ENCODE data around the gene NDUFAF5.

NDUFAF5 gene

DNA sequence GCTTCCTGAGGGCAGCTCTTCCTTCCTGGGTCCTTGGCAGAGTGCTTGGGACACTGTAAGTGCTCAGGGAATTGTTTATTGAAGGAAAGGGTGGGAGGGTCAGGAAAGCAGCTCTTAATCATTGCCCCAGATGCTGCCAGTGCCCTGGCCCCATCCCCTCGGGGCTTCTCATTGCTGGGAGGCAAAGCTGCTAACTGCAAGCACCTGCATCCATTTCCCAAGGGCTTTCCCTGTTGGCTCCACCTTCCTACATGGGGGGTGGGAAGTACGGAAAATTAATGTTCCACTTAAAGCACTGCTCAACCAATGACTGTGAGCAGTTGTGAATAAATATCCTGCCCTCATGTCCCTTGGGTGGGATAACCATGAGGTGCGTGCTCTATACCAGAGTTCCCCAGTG lies 56.4 kb downstream of the NDUFAF5 start:
- Histone ChIP-seq H3K36me3 (ENCODE audit: control insufficient read depth in 1 of 2, insufficient read depth in 2 of 2, low read length in 2 of 2) (no peaks in the 10 kb centered on the region), H3K4me1 (ENCODE audit: control insufficient read depth in 1 of 2, insufficient read depth in 2 of 2, low read length in 2 of 2) (no peaks in the 10 kb centered on the region), H3K9ac (ENCODE audit: low read depth in 1 of 2, low read length in 2 of 2) (no peak overlapping the region), H3K4me3 (ENCODE audit: low read depth in 1 of 2, low read length in 2 of 2) (no peak overlapping the region), H3K27me3 (ENCODE audit: control insufficient read depth in 1 of 2, insufficient read depth in 2 of 2, low read length in 2 of 2) (no peaks in the 10 kb centered on the region), H3K27ac (ENCODE audit: low read depth, low read length) (no peak overlapping the region), H3K9me3 (ENCODE audit: control insufficient read depth in 1 of 2, low read length in 2 of 2) (no peaks in the 10 kb centered on the region)

DNA sequence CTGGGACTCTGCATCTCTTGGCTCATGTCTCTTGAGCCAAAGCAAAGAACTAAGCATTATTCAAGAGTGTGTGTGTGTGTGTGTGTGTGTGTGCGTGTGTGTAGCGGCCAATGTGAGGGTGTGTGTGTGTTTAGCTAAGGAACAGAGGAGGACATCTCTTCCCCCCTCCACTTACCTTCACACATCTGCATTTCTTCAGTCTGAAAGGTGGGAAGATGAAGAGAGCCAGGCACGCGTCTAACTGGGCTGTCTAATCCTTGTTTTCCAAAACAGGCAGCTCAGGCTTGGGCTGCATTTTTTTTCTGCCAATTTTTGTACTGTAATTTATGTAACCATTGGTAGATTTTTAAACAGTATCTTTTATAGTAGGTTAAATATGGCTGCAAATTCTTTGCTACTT lies 59.5 kb downstream of the NDUFAF5 start:
- Histone ChIP-seq H3K4me1 (ENCODE audit: control insufficient read depth in 1 of 2, insufficient read depth in 2 of 2, low read length in 2 of 2) (no peaks in the 10 kb centered on the region), H3K4me3 (ENCODE audit: low read depth in 1 of 2, low read length in 2 of 2) (no peak overlapping the region), H3K27ac (ENCODE audit: low read depth, low read length) (no peak overlapping the region), H3K9me3 (ENCODE audit: control insufficient read depth in 1 of 2, low read length in 2 of 2) (no peaks in the 10 kb centered on the region), H3K9ac (ENCODE audit: low read depth in 1 of 2, low read length in 2 of 2) (no peak overlapping the region), H3K27me3 (ENCODE audit: control insufficient read depth in 1 of 2, insufficient read depth in 2 of 2, low read length in 2 of 2) (no peaks in the 10 kb centered on the region), H3K36me3 (ENCODE audit: control insufficient read depth in 1 of 2, insufficient read depth in 2 of 2, low read length in 2 of 2) (no peaks in the 10 kb centered on the region)

DNA sequence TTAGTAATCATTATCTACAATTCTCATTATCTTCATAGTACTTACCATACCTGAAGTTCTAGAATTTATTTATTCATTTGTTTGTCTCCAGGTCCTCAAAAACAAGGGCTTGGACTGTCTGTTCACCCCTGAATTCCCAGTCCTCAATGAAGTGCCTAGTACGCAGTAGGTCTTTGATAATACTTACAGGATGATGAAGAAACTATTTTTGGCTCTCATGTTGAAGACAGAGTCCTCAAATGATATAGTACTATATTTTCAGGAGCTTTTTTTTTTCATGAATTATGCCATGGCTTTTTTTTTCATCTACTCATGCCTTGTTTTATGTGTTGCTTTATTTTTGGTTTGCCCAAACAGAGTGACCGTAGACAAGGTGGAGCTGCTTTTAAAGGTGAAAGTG lies 66.5 kb downstream of the NDUFAF5 start:
- no peaks in the 10 kb centered on the region for H3K27me3 ChIP-seq (ENCODE audit: control insufficient read depth in 1 of 2, insufficient read depth in 2 of 2, low read length in 2 of 2)
- H3K9me3 ChIP-seq (ENCODE audit: control insufficient read depth in 1 of 2, low read length in 2 of 2) = no peaks in the 10 kb centered on the region
- H3K36me3 ChIP-seq (ENCODE audit: control insufficient read depth in 1 of 2, insufficient read depth in 2 of 2, low read length in 2 of 2) = no peaks in the 10 kb centered on the region
- no peaks in the 10 kb centered on the region for H3K4me1 ChIP-seq (ENCODE audit: control insufficient read depth in 1 of 2, insufficient read depth in 2 of 2, low read length in 2 of 2)
- H3K27ac ChIP-seq (ENCODE audit: low read depth, low read length) = no peak overlapping the region
- no peak overlapping the region for H3K9ac ChIP-seq (ENCODE audit: low read depth in 1 of 2, low read length in 2 of 2)
- H3K4me3 ChIP-seq (ENCODE audit: low read depth in 1 of 2, low read length in 2 of 2) = no peak overlapping the region

DNA sequence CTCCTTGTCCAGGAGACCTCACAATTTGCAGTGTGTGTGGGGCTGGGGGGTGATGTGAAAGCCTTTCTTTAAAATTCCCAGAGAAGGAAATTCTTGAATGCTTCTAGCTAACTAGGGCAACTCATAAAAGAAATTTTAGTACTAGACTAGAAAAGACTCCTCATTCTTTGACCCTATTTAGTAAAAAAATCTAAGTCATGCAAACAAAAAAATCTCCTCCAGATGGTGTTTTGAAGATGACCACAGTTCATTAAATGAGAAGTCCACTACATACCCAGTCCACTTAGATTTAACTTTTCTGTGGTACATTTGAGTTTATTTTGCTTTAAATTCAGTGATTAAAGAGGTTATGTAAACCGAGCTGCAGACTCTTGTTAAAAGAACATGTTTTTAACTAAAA lies 67.5 kb downstream of the NDUFAF5 start:
- no peak overlapping the region for H3K4me3 ChIP-seq (ENCODE audit: low read depth in 1 of 2, low read length in 2 of 2)
- no peaks in the 10 kb centered on the region for H3K36me3 ChIP-seq (ENCODE audit: control insufficient read depth in 1 of 2, insufficient read depth in 2 of 2, low read length in 2 of 2)
- no peaks in the 10 kb centered on the region for H3K4me1 ChIP-seq (ENCODE audit: control insufficient read depth in 1 of 2, insufficient read depth in 2 of 2, low read length in 2 of 2)
- no peaks in the 10 kb centered on the region for H3K9me3 ChIP-seq (ENCODE audit: control insufficient read depth in 1 of 2, low read length in 2 of 2)
- no peak overlapping the region for H3K9ac ChIP-seq (ENCODE audit: low read depth in 1 of 2, low read length in 2 of 2)
- no peaks in the 10 kb centered on the region for H3K27me3 ChIP-seq (ENCODE audit: control insufficient read depth in 1 of 2, insufficient read depth in 2 of 2, low read length in 2 of 2)
- H3K27ac ChIP-seq (ENCODE audit: low read depth, low read length) = no peak overlapping the region

DNA sequence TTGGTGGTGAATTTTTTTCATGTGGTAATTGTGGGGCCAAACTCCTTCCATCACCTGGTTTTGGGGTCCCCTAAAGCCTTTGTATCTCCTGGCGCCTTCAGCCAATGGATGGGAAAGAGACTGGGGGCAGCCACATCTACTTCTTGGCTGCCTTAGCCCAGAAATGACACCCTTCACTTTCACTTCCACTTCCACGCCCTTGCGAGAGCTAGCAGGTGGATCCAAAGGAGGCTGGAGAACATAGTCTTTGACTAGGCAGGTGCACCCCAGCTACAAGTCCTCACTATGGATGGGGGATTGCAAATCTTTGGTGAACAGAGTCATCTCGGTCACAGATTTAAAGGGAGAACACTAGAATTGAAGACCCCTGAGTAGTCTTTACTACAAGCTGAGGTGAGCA lies 70.8 kb downstream of the NDUFAF5 start:
- H3K27ac ChIP-seq (ENCODE audit: low read depth, low read length) = no peak overlapping the region
- H3K4me1 ChIP-seq (ENCODE audit: control insufficient read depth in 1 of 2, insufficient read depth in 2 of 2, low read length in 2 of 2) = no peaks in the 10 kb centered on the region
- H3K9me3 ChIP-seq (ENCODE audit: control insufficient read depth in 1 of 2, low read length in 2 of 2) = no peaks in the 10 kb centered on the region
- no peak overlapping the region for H3K4me3 ChIP-seq (ENCODE audit: low read depth in 1 of 2, low read length in 2 of 2)
- no peaks in the 10 kb centered on the region for H3K36me3 ChIP-seq (ENCODE audit: control insufficient read depth in 1 of 2, insufficient read depth in 2 of 2, low read length in 2 of 2)
- no peak overlapping the region for H3K9ac ChIP-seq (ENCODE audit: low read depth in 1 of 2, low read length in 2 of 2)
- no peaks in the 10 kb centered on the region for H3K27me3 ChIP-seq (ENCODE audit: control insufficient read depth in 1 of 2, insufficient read depth in 2 of 2, low read length in 2 of 2)

DNA sequence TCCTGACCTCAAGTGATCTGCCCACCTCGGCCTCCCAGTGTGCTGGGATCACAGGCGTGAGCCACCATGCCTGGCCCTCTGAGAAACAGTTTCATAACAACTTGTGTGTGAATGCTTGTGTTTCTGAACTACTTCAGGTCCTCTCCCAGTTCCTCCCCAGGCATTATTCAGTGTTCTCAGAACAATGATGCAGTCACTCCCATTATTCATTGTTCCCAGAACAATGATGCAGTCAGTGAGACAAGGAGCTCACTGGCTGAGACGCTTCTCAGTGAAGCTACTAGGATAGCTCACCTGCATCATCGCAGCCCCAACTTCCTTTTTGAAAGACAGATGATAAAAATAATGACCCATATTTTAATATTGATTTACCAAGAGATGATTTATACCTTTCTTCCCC lies 71.5 kb downstream of the NDUFAF5 start:
- H3K36me3 ChIP-seq (ENCODE audit: control insufficient read depth in 1 of 2, insufficient read depth in 2 of 2, low read length in 2 of 2) = no peaks in the 10 kb centered on the region
- no peak overlapping the region for H3K9ac ChIP-seq (ENCODE audit: low read depth in 1 of 2, low read length in 2 of 2)
- H3K9me3 ChIP-seq (ENCODE audit: control insufficient read depth in 1 of 2, low read length in 2 of 2) = no peaks in the 10 kb centered on the region
- H3K4me1 ChIP-seq (ENCODE audit: control insufficient read depth in 1 of 2, insufficient read depth in 2 of 2, low read length in 2 of 2) = no peaks in the 10 kb centered on the region
- H3K27ac ChIP-seq (ENCODE audit: low read depth, low read length) = no peak overlapping the region
- H3K4me3 ChIP-seq (ENCODE audit: low read depth in 1 of 2, low read length in 2 of 2) = no peak overlapping the region
- no peaks in the 10 kb centered on the region for H3K27me3 ChIP-seq (ENCODE audit: control insufficient read depth in 1 of 2, insufficient read depth in 2 of 2, low read length in 2 of 2)

DNA sequence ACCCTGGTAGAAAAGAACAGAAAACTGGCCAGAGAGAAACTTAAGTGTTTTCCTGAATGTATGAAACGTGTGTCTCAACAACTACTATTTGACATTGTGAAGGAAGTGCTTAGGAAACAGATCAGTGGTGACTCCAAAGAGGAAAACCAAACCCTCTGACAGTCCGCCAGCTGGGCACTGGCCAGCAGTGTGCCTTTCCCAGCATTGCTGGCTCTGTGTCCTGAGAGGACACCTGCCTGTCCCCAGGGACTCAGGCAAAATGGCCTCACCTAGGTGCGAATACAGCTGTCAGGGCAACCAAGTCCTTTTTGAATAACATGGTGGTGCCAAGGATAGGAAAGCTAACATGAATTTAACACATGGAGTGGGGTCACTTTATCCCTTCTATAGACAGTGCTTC lies 72.5 kb downstream of the NDUFAF5 start:
- H3K9me3 ChIP-seq (ENCODE audit: control insufficient read depth in 1 of 2, low read length in 2 of 2) = no peaks in the 10 kb centered on the region
- no peak overlapping the region for H3K4me3 ChIP-seq (ENCODE audit: low read depth in 1 of 2, low read length in 2 of 2)
- no peaks in the 10 kb centered on the region for H3K4me1 ChIP-seq (ENCODE audit: control insufficient read depth in 1 of 2, insufficient read depth in 2 of 2, low read length in 2 of 2)
- no peaks in the 10 kb centered on the region for H3K27me3 ChIP-seq (ENCODE audit: control insufficient read depth in 1 of 2, insufficient read depth in 2 of 2, low read length in 2 of 2)
- H3K9ac ChIP-seq (ENCODE audit: low read depth in 1 of 2, low read length in 2 of 2) = no peak overlapping the region
- H3K27ac ChIP-seq (ENCODE audit: low read depth, low read length) = no peak overlapping the region
- no peaks in the 10 kb centered on the region for H3K36me3 ChIP-seq (ENCODE audit: control insufficient read depth in 1 of 2, insufficient read depth in 2 of 2, low read length in 2 of 2)

DNA sequence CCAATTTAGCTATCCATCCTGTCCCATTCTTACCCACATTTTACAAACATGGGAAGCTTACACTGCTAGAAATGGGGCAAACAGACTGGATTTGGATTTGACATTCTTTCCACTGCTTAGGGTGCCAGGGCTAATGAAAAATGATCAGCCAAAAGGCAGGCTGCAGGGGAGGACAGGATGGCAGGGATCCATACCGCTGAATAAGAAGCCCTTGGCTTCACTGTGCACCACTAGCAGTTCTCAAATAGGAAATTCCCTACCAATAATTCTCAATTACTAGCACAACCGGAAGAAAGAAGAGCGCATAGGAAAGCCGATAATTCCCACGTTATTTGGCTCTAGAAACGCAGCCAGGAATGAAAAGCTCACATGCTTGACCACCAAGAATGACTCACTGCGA lies 73.1 kb downstream of the NDUFAF5 start:
- no peak overlapping the region for H3K27ac ChIP-seq (ENCODE audit: low read depth, low read length)
- no peaks in the 10 kb centered on the region for H3K9me3 ChIP-seq (ENCODE audit: control insufficient read depth in 1 of 2, low read length in 2 of 2)
- H3K9ac ChIP-seq (ENCODE audit: low read depth in 1 of 2, low read length in 2 of 2) = no peak overlapping the region
- no peaks in the 10 kb centered on the region for H3K4me1 ChIP-seq (ENCODE audit: control insufficient read depth in 1 of 2, insufficient read depth in 2 of 2, low read length in 2 of 2)
- H3K27me3 ChIP-seq (ENCODE audit: control insufficient read depth in 1 of 2, insufficient read depth in 2 of 2, low read length in 2 of 2) = no peaks in the 10 kb centered on the region
- H3K4me3 ChIP-seq (ENCODE audit: low read depth in 1 of 2, low read length in 2 of 2) = no peak overlapping the region
- no peaks in the 10 kb centered on the region for H3K36me3 ChIP-seq (ENCODE audit: control insufficient read depth in 1 of 2, insufficient read depth in 2 of 2, low read length in 2 of 2)

DNA sequence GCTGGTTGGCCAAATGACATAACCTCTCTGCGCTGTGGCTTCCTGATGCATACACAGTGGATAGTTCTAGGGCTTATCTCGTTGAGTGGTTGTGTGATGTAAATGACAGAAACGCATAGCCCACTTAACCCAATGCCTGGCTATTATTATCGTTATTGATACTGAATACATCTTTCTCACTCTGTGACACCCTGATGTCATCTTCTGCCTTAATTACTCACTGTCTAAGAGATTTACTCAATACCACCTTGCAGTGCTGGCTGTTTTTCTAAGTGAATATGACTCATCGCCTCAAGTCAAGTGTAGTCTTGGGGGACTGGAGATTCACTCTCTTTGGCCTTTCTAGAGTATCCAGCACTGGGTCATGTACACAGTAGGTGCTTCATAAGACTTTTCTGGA lies 73.6 kb downstream of the NDUFAF5 start:
- no peaks in the 10 kb centered on the region for H3K9me3 ChIP-seq (ENCODE audit: control insufficient read depth in 1 of 2, low read length in 2 of 2)
- no peaks in the 10 kb centered on the region for H3K36me3 ChIP-seq (ENCODE audit: control insufficient read depth in 1 of 2, insufficient read depth in 2 of 2, low read length in 2 of 2)
- no peak overlapping the region for H3K4me3 ChIP-seq (ENCODE audit: low read depth in 1 of 2, low read length in 2 of 2)
- H3K27me3 ChIP-seq (ENCODE audit: control insufficient read depth in 1 of 2, insufficient read depth in 2 of 2, low read length in 2 of 2) = no peaks in the 10 kb centered on the region
- no peak overlapping the region for H3K9ac ChIP-seq (ENCODE audit: low read depth in 1 of 2, low read length in 2 of 2)
- no peak overlapping the region for H3K27ac ChIP-seq (ENCODE audit: low read depth, low read length)
- no peaks in the 10 kb centered on the region for H3K4me1 ChIP-seq (ENCODE audit: control insufficient read depth in 1 of 2, insufficient read depth in 2 of 2, low read length in 2 of 2)

DNA sequence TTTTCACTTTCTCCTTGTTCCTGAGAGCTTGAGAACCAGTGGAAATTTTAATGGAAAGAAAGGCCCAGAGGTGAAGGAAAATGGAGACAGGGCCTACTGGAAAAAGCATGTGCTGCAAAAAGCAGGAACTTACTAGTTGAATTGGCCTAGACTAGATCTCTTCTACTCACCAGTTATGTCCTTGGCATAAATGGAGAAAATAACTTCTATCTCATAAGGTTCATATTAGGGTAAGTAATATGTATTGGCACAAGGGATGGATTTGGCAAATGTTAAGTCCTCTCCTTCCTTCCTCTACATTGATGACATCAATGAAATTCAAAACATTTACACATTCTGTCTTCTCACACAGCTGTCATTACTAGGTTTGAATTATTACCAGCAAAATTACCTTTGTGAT lies 74.0 kb downstream of the NDUFAF5 start:
- Histone ChIP-seq H3K36me3 (ENCODE audit: control insufficient read depth in 1 of 2, insufficient read depth in 2 of 2, low read length in 2 of 2) (no peaks in the 10 kb centered on the region), H3K27ac (ENCODE audit: low read depth, low read length) (no peak overlapping the region)

DNA sequence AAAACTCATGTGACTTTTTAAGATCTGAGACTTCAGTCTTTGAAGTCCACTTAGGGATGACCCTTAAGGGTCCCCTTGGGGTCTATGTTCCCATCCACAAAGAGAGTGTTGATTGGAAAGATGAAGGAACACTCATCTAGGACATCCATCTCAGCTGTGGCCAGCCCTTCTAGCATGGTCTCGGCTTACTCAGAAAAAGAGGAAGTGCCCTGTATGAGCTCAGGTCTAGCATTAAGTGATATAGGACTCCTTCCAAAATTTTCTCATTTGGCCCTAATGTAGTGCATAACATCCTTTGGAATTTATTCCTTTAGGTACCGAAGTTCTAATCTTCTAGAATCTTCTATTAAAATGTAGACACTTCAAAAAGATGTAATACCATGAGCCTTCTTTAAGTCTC lies 77.4 kb downstream of the NDUFAF5 start:
- Histone ChIP-seq H3K4me3 (ENCODE audit: low read depth in 1 of 2, low read length in 2 of 2) (no peak overlapping the region), H3K36me3 (ENCODE audit: control insufficient read depth in 1 of 2, insufficient read depth in 2 of 2, low read length in 2 of 2) (no peaks in the 10 kb centered on the region), H3K9ac (ENCODE audit: low read depth in 1 of 2, low read length in 2 of 2) (no peak overlapping the region), H3K4me1 (ENCODE audit: control insufficient read depth in 1 of 2, insufficient read depth in 2 of 2, low read length in 2 of 2) (no peaks in the 10 kb centered on the region), H3K27ac (ENCODE audit: low read depth, low read length) (no peak overlapping the region), H3K27me3 (ENCODE audit: control insufficient read depth in 1 of 2, insufficient read depth in 2 of 2, low read length in 2 of 2) (no peaks in the 10 kb centered on the region), H3K9me3 (ENCODE audit: control insufficient read depth in 1 of 2, low read length in 2 of 2) (no peaks in the 10 kb centered on the region)

More for the DNA sequence above, 74.0 kb downstream of the NDUFAF5 start:
- Histone ChIP-seq H3K9ac (ENCODE audit: low read depth in 1 of 2, low read length in 2 of 2) (no peak overlapping the region), H3K4me3 (ENCODE audit: low read depth in 1 of 2, low read length in 2 of 2) (no peak overlapping the region), H3K27me3 (ENCODE audit: control insufficient read depth in 1 of 2, insufficient read depth in 2 of 2, low read length in 2 of 2) (no peaks in the 10 kb centered on the region), H3K9me3 (ENCODE audit: control insufficient read depth in 1 of 2, low read length in 2 of 2) (no peaks in the 10 kb centered on the region), H3K4me1 (ENCODE audit: control insufficient read depth in 1 of 2, insufficient read depth in 2 of 2, low read length in 2 of 2) (no peaks in the 10 kb centered on the region)

All from duodenal mucosa (tissue), 2 donors.